Fibroblast of skin of right biceps (primary cell): ENCODE results near the gene NDUFB7.
A peak's percentile ranks its signal among the peaks of the same experiment; 100 is the strongest.
"Not testable (repeated sequence)": the region's sequence is repeated elsewhere in the genome, so short reads cannot be mapped to it uniquely, and the experiment has no call there.

Source experiments
- DNase-seq: peaks from one replicate; pipeline ENCODE4 v3.0.0-alpha.2; 2013

The NDUFB7 gene

DNA sequence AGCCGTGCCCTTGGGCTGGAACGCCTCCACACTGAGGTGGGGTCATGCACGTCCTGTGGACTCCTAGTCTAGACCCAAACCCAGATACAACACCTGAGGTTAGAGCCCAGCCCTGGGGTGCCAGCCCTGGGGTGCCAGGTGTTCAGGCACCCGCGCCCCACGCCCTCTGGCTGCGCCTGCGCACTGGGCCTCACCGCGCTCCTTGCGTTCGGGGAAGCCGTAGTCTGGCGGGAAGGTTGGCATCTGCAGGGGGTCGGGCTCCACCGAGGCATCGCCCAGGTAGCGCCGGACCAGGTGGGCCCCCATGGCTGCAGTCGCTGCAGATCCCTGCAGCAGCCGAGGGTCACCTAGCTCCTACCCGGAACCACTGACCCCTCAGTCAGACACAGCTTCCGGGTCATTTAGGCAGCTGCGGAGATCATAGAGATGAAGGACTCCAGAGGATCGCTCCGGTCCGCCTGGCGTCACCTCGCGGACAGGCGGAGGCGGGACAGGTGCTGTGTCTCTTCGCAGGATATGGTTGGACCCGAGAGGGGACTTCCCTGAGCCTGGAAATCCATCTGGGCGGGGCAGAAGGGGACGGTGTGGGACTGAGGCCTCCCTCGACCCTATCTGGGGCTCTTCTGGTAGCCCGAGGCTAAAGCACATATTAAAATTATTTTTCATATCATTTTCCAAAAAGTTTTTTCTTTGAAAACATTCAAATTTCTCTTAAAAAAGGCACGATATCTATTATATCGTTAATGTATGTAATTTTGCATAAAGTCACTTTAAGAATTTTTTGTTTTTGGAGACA, at the start of gene NDUFB7:
NDUFB7 (minus strand) TSS at position 372 of the 796 bp plus-strand sequence; CDS start at position 306, 66 bp downstream.
- peak; percentile 94 for DNase-seq

DNA sequence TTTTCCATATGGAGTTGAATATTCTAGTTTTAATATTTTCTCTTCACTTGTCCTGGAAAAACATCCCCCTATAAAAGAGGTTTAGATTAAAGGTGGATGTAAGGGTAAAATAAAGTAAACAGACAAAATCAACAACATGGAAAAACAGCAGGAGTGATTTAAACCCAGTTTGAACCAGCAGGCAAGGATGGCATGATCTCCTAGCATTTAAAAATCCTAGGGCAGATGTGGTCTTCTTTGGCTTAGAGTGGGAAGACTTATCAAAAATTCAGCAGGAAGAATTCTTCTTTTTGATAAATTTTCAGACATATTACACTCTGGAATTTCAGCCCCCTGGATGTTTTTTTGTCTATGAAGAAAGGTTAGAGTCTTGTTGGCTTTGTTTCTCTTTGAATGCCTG, 47.5 kb upstream of the NDUFB7 start:
- no peak for DNase-seq

GRCh38 chr19:14616407-14616806, 44.5 kb upstream of the NDUFB7 start:
- no peak for DNase-seq

GRCh38 chr19:14615623-14616022, 43.8 kb upstream of the NDUFB7 start:
- no peak for DNase-seq

- DNase-seq = no peak
Measured at GRCh38 chr19:14614099-14614412, 42.2 kb upstream of the NDUFB7 start.

- not testable (repeated sequence) for DNase-seq
Measured at GRCh38 chr19:14613399-14614098, 41.7 kb upstream of the NDUFB7 start.

DNA sequence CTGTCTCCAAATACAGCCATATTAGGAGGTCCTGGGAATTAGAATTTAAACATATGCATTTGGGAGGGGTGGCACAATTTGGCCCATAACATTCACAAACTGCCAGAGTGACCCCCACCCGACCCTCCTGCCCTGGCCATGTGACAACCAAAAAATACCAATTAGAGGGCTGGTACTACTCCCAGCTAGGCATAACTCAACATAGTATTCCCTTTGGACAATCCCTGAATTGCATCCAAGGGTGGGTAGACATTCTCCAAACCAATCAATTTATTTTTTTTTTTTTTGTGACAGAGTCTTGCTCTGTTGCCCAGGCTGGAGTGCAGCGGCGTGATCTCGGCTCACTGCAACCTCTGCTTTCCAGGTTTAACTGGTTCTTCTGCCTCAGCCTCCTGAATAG, 40.8 kb upstream of the NDUFB7 start:
- DNase-seq = no peak

DNA sequence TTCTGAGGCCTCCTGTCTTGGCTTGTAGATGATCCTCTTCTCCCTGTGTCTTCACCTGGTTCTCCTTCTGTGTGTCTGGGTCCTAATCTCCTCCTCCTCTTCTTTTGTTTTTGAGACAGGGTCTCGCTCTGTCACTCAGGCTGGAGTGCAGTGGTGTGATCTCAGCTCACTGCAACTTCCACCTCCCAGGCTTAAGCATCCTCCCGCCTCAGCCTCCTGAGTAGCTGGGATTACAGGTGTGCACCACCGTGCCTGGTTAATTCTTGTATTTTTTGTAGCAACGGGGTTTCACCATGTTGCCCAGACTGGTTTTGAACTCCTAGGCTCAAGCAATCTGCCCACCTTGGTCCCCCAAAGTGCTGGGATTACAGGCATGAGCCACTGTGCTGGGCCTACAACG, 40.4 kb upstream of the NDUFB7 start:
- DNase-seq = not testable (repeated sequence)

DNA sequence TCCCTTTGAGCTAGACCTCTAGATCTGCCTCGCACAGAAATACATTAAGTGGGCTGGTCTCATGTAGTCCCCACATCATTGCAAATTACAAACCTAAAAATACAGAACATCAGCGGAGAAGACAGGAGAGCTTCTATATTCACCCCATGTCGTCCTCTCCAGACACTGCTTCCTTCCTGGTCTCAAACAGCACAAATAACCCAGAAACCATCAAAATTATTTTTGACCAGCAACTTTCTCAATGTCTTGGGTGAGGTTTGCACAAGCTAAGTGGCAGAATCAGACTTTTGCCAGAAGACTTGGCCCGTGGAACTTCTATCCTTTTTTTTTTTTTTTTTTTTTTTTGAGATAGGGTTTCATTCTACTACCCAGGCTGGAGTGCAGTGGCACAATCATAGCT, 39.2 kb upstream of the NDUFB7 start:
- DNase-seq = no peak

DNA sequence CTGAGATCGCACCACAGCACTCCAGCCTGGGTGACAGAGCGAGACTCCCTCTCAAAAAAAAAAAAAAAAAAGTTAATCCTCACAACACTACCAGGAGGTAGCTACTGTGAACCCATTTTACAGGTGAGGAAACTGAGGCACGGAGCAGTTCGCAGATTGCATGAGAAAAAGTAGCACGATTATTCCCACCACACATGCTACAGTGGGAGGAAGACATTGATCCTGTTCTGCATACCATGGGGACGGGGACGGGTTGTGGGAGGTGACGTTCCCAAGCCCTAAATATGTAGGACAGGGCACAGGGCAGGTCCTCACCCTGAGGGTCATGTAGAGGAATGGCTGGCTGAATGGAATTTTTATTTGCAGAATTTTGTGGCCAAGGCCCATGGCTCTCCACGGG, 34.8 kb upstream of the NDUFB7 start:
- no peak for DNase-seq

DNA sequence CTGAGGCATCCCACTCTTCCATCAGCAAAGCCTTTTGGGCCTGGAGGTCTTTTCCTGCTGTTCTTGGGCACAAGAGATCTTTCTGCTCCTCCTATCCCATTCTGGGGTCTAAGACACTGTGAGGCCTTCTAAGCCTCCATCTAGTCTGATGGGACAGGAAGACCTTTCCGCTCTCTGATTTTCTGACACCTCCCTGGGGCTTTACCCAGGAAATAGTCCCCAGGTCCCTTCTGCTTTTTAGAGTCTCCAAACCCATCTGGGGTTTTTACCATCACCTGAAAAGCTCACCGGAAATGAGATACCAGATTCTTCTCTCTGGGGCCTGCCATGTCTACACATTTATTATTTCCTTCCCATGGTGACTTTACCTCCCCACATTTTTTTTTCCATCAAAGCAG, 32.1 kb upstream of the NDUFB7 start:
- no peak for DNase-seq

GRCh38 chr19:14599548-14600147, 27.8 kb upstream of the NDUFB7 start:
- no peak for DNase-seq

GRCh38 chr19:14595558-14595957, 23.7 kb upstream of the NDUFB7 start:
- DNase-seq = no peak

DNA sequence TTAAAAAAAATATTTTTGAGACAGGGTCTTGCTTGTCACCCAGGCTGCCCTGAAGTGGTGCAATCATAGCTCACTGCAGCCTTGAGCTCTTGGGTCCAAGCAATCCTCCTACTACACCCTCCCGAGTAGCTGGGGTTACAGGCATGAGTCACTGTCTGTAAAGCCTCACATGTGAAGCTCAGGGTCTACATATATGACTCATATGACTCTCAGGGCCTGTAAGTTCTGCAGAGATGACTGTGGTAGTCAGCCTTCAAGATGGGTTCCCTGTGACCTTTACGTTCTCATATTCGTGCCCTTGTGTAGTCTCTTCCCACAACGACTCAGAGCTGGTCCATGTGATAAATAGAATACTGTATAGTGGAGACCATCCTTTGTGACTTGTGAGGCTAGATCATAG, 17.6 kb upstream of the NDUFB7 start:
- DNase-seq = peak; percentile 33

DNA sequence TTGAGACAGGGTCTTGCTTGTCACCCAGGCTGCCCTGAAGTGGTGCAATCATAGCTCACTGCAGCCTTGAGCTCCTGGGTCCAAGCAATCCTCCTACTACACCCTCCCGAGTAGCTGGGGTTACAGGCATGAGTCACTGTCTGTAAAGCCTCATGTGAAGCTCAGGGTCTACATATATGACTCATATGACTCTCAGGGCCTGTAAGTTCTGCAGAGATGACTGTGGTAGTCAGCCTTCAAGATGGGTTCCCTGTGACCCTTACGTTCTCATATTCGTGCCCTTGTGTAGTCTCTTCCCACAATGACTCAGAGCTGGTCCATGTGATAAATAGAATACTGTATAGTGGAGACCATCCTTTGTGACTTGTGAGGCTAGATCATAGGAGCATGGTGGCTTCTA, 13.3 kb upstream of the NDUFB7 start:
- DNase-seq = peak; percentile 72

- not testable (repeated sequence) for DNase-seq
Measured at GRCh38 chr19:14584372-14584771, 12.5 kb upstream of the NDUFB7 start.

- DNase-seq = no peak
Measured at GRCh38 chr19:14582894-14583340, 11.1 kb upstream of the NDUFB7 start, which contains the start of gene CLEC17A. Gene CLEC17A, plus strand, starts transcription at chr19:14583084. Its CDS starts 77 bp downstream, at chr19:14583161.

GRCh38 chr19:14580623-14581237, 8.9 kb upstream of the NDUFB7 start:
- DNase-seq = no peak

DNA sequence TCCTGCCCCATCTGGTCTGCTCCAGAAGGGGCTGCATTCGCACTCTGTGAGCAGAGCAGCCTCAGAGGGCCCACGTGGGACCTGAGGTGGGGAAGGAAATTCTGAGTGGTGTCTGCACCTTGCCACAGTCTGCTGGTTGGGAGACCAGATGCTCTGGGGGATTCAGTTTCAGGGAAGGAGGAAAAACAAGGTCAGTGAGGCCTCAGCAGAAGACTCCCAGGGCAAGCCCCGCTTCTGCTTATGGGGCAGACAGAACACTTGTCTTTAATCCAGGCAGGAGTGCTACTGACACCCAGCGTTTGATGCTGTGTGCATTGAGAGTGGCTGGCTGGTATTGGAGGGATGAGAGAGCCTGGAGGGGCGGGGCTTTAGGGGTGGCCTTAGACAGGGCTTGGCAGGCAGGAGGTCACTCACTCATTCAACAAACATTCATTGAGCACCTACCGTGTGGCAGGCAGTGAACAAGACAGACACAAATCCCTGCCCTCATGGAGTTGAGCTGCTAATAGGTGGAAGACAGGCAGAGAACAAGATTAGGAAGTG, 6.1 kb upstream of the NDUFB7 start:
- no peak for DNase-seq

DNA sequence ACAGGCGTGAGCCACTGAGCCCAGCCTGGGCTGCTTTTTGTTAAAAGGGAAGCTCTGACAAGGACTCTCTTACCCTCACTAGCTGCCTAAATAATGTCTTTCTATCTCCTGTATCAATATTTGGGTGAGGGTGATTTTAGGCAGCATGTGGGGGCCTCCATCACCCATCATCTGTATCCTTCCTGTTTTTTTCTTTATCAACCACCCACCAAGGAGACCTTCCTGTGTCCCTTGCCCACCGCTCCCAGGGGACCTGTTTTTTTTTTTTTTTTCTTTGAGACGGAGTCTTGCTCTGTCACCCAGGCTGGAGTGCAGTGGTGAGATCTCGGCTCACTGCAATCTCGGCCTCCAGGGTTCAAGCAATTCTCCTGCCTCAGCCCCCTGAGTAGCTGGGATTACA, 5.4 kb upstream of the NDUFB7 start:
- no peak for DNase-seq

DNA sequence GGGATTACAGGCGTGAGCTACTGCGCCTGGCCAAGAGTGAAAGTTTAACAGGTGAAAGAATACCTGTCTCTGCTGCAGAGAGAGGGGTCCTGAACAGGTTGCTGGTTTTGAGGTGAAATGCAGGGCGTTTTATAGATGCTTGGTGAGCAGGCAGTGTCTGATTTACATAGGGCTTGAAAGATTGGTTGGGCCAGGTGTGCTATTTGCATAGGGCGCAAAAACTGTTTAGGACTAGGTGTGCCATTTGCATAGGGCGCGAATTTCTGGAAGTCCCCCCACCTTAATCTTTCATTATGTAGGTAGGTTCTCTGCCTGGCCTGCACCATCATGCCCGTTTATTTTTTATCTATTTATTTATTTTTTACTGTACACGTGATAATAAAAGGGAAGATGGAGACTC, 4.5 kb upstream of the NDUFB7 start:
- DNase-seq = no peak

GRCh38 chr19:14575428-14575980, 3.6 kb upstream of the NDUFB7 start:
- no peak for DNase-seq
